Liver (tissue), 3 donors: ENCODE results near the gene KDM6A.

ENCODE experiments used
- FOXA1 ChIP-seq: IDR thresholded peaks from 2 replicates; pipeline ENCODE4 v1.6.1; 2016; ENCODE audit warnings: antibody characterized with exemption
- MAX ChIP-seq: IDR thresholded peaks from 2 replicates; pipeline ENCODE4 v1.6.1; 2016; ENCODE audit warnings: antibody characterized with exemption
- NR2F2 ChIP-seq: IDR thresholded peaks from 2 replicates; pipeline ENCODE4 v1.6.1; 2016; ENCODE audit warnings: antibody characterized with exemption
- RAD21 ChIP-seq, 2 donors: IDR thresholded peaks; 2 replicates each; pipeline ENCODE4 v1.6.1; 2016; ENCODE audit warnings: antibody characterized with exemption in 2 of 2, mild to moderate bottlenecking in 2 of 2
- REST ChIP-seq: IDR thresholded peaks from 2 replicates; pipeline ENCODE4 v1.6.1; 2016; ENCODE audit warnings: antibody characterized with exemption, mild to moderate bottlenecking
- SP1 ChIP-seq: IDR thresholded peaks from 2 replicates; pipeline ENCODE4 v1.6.1; 2018; ENCODE audit warnings: antibody characterized with exemption, mild to moderate bottlenecking
- YY1 ChIP-seq: IDR thresholded peaks from 2 replicates; pipeline ENCODE4 v1.6.1; 2016; ENCODE audit warnings: antibody characterized with exemption, mild to moderate bottlenecking
- TF ChIP-seq, protein P1 (sequence below): fragments of 150-350 bp; IDR thresholded peaks from 2 replicates; pipeline ENCODE4 v1.5.1; 2017; ENCODE audit warnings: improper control_type of control experiment, low read depth, low read length; ENCODE audit not compliant: missing input control
- donor health status: healthy.
- donor health status: healthy.

- TF ChIP-seq YY1 (no peak), RAD21 (IDR thresholded peaks at IDR 0.05) (no peak), REST (no peak), NR2F2 (no peak), SP1 (no peak), MAX (no peak), FOXA1 (no peak)
- TF ChIP-seq, protein P1, sequence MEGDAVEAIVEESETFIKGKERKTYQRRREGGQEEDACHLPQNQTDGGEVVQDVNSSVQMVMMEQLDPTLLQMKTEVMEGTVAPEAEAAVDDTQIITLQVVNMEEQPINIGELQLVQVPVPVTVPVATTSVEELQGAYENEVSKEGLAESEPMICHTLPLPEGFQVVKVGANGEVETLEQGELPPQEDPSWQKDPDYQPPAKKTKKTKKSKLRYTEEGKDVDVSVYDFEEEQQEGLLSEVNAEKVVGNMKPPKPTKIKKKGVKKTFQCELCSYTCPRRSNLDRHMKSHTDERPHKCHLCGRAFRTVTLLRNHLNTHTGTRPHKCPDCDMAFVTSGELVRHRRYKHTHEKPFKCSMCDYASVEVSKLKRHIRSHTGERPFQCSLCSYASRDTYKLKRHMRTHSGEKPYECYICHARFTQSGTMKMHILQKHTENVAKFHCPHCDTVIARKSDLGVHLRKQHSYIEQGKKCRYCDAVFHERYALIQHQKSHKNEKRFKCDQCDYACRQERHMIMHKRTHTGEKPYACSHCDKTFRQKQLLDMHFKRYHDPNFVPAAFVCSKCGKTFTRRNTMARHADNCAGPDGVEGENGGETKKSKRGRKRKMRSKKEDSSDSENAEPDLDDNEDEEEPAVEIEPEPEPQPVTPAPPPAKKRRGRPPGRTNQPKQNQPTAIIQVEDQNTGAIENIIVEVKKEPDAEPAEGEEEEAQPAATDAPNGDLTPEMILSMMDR: no peak
These were observed 35.2 kb downstream of the KDM6A start for GRCh38 chrX:44908153-44908552.
